HepG2 (cell line): ENCODE data around the gene ATP6V0D1. TPM values are rescaled to one million over a fixed set of nuclear protein-coding genes. Genes with fewer than 3 reads are reported as not detected.
A peak's percentile ranks its signal among the peaks of the same experiment; 100 is the strongest.

Experiments
- CENPX ChIP-seq: sonication (generic); formaldehyde crosslinking; IDR thresholded peaks from 2 replicates; pipeline ENCODE4 v1.9.0; 2021; ENCODE audit warnings: mild to moderate bottlenecking, missing genetic modification reagents, moderate library complexity
- FOXO4 ChIP-seq: sonication (generic); formaldehyde crosslinking; conservative IDR thresholded peaks from 2 replicates; pipeline ENCODE4 v1.8.1; 2023; ENCODE audit warnings: missing genetic modification reagents
- IRF9 ChIP-seq: sonication (generic); formaldehyde crosslinking; IDR thresholded peaks from 2 replicates; pipeline ENCODE4 v1.8.0; 2022; ENCODE audit warnings: missing genetic modification reagents, mild to moderate bottlenecking, borderline replicate concordance
- KAT2B ChIP-seq: fragments of 150-350 bp; IDR thresholded peaks from 2 replicates; pipeline ENCODE4 v1.6.1; 2014; ENCODE audit warnings: low read depth, low read length, borderline replicate concordance
- KMT2B ChIP-seq: IDR thresholded peaks from 2 replicates; pipeline ENCODE4 v1.6.1; 2016; ENCODE audit warnings: missing genetic modification reagents, missing compliant biosample characterization
- NR1H2 ChIP-seq: sonication (generic); formaldehyde crosslinking; IDR thresholded peaks from 2 replicates; pipeline ENCODE4 v1.8.1; 2022; ENCODE audit warnings: low read depth, missing genetic modification reagents, borderline replicate concordance
- POLR2A ChIP-seq, 2 experiments: IDR thresholded peaks; 2 replicates each; pipeline ENCODE4 v1.6.1; 2011; ENCODE audit warnings: low read depth in 2 of 2, low read length in 2 of 2, mild to moderate bottlenecking in 1 of 2, moderate library complexity in 1 of 2; ENCODE audit not compliant: insufficient read depth in 1 of 2
- ZBTB26 ChIP-seq: IDR thresholded peaks from 2 replicates; pipeline ENCODE4 v1.6.1; 2016; ENCODE audit warnings: missing compliant biosample characterization, missing genetic modification reagents, borderline replicate concordance
- ZBTB37 ChIP-seq: sonication (generic); formaldehyde crosslinking; IDR thresholded peaks from 2 replicates; pipeline ENCODE4 v1.4.0; 2020; ENCODE audit warnings: mild to moderate bottlenecking, missing genetic modification reagents
- ZKSCAN5 ChIP-seq: sonication (generic); formaldehyde crosslinking; IDR thresholded peaks from 2 replicates; pipeline ENCODE4 v1.5.1; 2020; ENCODE audit warnings: mild to moderate bottlenecking, missing genetic modification reagents
- ZNF205 ChIP-seq: IDR thresholded peaks from 2 replicates; pipeline ENCODE4 v1.6.1; 2018; ENCODE audit warnings: missing biosample characterization, missing genetic modification reagents
- ZNF225 ChIP-seq: sonication (generic); formaldehyde crosslinking; IDR thresholded peaks from 2 replicates; pipeline ENCODE4 v1.4.0; 2020; ENCODE audit warnings: mild to moderate bottlenecking, missing genetic modification reagents
- polyA plus RNA-seq, 8 experiments: library from polyadenylated mRNA; depleted of rRNA in 3 of 8; stranded (reverse) in 7 of 8; unstranded in 1 of 8; fragments of >200 nt; fragmentation: Illumina TruSeq in 4 of 8; extraction: Trizol in 4 of 8; gene quantifications; 2 replicates each; pipeline versions ENCODE4 v1.2.1 to v1.2.3, GENCODE V29; 2011 to 2016; ENCODE audit warnings: low read depth in 4 of 8, missing spikeins in 1 of 8, mixed read lengths in 1 of 8; ENCODE audit not compliant: insufficient read depth in 1 of 8
- total RNA-seq, 5 experiments: library from RNA; depleted of rRNA; stranded (reverse); fragments of >200 nt; fragmentation: Illumina TruSeq; extraction: Trizol; gene quantifications; 2 replicates each; pipeline ENCODE4 v1.2.3, GENCODE V29; 2016; ENCODE audit warnings: low read depth in 1 of 5
- TF ChIP-seq, protein P1 (sequence below): sonication (generic); formaldehyde crosslinking; IDR thresholded peaks from 2 replicates; pipeline ENCODE4 v1.4.0; 2020; ENCODE audit warnings: mild to moderate bottlenecking, missing genetic modification reagents, borderline replicate concordance
- TF ChIP-seq, protein P2 (sequence below): sonication (generic); formaldehyde crosslinking; IDR thresholded peaks from 2 replicates; pipeline ENCODE4 v1.4.0; 2020; ENCODE audit warnings: missing genetic modification reagents, low read depth, mild to moderate bottlenecking, borderline replicate concordance
- TF ChIP-seq, protein P3 (sequence below): sonication (generic); formaldehyde crosslinking; IDR thresholded peaks from 2 replicates; pipeline ENCODE4 v1.8.1; 2023; ENCODE audit warnings: mild to moderate bottlenecking, missing genetic modification reagents

ATP6V0D1 gene
- total and polyA plus RNA-seq, 2 of the 13 experiments (the other 11 are each of a cell fraction or from before 2014, with no cell fraction given) = 51.1 to 61.3 TPM

DNA sequence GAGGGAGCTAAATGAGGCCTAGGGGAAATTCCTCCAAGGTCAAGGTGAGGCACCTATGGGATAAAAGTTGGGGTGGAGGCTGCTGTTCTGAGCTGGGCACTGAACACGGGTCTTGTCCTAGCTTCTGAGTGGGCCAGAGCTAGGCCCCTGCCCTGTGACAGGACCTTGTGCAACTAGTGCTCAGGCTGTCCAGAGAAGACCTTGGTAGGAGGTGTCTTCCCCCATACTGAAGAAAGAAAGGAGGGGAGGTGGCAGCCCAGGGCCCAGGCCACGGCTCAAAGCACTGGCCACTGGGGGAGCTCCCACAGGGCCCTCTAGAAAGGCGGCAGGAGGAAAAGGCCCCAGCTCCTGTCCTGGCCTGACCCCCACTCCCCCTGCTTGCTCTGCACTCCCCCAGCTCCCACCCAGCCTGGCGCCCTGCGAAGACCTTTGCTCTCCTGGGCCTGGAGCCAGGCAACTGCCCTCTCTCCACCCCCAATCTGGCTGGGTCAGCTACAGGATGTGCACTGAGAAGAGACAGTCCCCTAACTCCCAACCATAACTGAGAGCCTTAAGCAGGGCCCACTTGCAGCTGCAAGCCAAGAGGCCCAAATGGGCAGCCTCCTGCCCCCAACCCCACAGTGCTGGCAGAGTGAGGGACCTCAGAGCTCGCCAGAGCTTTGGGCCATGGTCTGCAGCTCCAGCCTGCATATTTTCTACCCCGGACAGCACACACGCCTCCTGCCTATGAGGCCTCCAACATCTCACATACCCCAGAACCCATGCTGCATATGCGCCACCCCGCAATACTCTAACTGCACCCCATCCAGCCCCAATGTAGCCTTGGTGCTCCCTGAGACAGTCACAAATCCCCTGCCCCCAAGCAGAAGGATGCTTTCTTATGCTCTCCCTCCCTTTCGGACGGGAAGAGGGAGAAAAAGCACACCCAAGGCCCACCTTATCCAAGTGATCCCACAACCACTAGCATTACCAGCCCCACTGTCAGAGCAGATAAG, 34.7 kb downstream of the ATP6V0D1 start (continued):
- TF ChIP-seq KMT2B (CRISPR knock-in tag) (no peak), ZBTB37 (CRISPR knock-in tag) (peak; percentile 75; the same call in 1 of the 2 replicates), FOXO4 (CRISPR knock-in tag) (0 out of 2 replicates have a peak, but pooled peaks have one; percentile 44), ZNF205 (CRISPR knock-in tag) (no peak), POLR2A (IDR thresholded peaks at IDR 0.05; ENCODE audit: insufficient read depth in 1 of 2, low read depth in 2 of 2, low read length in 2 of 2) (peak; percentile 42 to 55; a peak in 2 of 4 replicates), CENPX (CRISPR knock-in tag) (no peak), ZNF225 (no peak; the same call in 1 of the 2 replicates), NR1H2 (CRISPR knock-in tag) (no peak), IRF9 (CRISPR knock-in tag) (no peak), ZBTB26 (CRISPR knock-in tag) (no peak), ZKSCAN5 (CRISPR knock-in tag) (no peak), KAT2B (no peak)
- TF ChIP-seq, protein P1, sequence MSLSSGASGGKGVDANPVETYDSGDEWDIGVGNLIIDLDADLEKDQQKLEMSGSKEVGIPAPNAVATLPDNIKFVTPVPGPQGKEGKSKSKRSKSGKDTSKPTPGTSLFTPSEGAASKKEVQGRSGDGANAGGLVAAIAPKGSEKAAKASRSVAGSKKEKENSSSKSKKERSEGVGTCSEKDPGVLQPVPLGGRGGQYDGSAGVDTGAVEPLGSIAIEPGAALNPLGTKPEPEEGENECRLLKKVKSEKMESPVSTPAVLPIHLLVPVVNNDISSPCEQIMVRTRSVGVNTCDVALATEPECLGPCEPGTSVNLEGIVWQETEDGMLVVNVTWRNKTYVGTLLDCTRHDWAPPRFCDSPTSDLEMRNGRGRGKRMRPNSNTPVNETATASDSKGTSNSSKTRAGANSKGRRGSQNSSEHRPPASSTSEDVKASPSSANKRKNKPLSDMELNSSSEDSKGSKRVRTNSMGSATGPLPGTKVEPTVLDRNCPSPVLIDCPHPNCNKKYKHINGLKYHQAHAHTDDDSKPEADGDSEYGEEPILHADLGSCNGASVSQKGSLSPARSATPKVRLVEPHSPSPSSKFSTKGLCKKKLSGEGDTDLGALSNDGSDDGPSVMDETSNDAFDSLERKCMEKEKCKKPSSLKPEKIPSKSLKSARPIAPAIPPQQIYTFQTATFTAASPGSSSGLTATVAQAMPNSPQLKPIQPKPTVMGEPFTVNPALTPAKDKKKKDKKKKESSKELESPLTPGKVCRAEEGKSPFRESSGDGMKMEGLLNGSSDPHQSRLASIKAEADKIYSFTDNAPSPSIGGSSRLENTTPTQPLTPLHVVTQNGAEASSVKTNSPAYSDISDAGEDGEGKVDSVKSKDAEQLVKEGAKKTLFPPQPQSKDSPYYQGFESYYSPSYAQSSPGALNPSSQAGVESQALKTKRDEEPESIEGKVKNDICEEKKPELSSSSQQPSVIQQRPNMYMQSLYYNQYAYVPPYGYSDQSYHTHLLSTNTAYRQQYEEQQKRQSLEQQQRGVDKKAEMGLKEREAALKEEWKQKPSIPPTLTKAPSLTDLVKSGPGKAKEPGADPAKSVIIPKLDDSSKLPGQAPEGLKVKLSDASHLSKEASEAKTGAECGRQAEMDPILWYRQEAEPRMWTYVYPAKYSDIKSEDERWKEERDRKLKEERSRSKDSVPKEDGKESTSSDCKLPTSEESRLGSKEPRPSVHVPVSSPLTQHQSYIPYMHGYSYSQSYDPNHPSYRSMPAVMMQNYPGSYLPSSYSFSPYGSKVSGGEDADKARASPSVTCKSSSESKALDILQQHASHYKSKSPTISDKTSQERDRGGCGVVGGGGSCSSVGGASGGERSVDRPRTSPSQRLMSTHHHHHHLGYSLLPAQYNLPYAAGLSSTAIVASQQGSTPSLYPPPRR = peak; percentile 65; the same call in 1 of the 2 replicates
- TF ChIP-seq, protein P2, sequence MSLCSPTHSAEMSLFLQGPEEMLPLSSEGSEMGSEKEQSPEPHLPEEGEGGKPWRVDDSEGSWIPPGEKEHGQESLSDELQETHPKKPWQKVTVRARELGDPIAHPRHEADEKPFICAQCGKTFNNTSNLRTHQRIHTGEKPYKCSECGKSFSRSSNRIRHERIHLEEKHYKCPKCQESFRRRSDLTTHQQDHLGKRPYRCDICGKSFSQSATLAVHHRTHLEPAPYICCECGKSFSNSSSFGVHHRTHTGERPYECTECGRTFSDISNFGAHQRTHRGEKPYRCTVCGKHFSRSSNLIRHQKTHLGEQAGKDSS (CRISPR knock-in tag) = 0 out of 2 replicates have a peak, but pooled peaks have one; percentile 82
- TF ChIP-seq, protein P3, sequence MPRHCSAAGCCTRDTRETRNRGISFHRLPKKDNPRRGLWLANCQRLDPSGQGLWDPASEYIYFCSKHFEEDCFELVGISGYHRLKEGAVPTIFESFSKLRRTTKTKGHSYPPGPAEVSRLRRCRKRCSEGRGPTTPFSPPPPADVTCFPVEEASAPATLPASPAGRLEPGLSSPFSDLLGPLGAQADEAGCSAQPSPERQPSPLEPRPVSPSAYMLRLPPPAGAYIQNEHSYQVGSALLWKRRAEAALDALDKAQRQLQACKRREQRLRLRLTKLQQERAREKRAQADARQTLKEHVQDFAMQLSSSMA (CRISPR knock-in tag) = no peak
